Measurements from ENCODE around the gene CNTN5. TPM values are rescaled to one million over a fixed set of nuclear protein-coding genes. Genes with fewer than 3 reads are reported as not detected.

CNTN5 gene
- total and polyA plus RNA-seq, 10 of the 15 experiments (the other 5 are each of a cell fraction or from before 2014, with no cell fraction given) = 0.01 TPM; not detected in 9

DNA sequence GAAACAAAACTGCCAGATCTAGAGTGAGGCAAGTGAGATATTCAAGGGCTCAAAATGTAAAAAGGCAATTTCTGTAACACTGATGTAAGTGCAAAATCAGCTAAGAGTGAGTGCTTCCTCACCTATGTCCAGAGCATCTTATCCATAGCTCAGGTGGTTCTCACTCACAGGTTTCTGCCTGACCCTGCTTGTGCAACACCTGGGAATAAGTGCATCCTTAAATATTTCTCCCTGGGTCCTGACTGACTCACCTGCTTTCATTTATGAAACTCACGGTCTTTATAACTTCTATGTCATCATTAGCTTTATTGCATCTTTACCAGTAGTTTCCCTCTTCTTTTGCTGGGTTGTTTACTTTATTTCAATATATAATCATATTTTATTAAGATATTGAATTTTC lies 260.6 kb downstream of the CNTN5 start:
- ATAC-seq (no peak), DNase-seq (ENCODE audit: low read depth, low spot score) (no peak), FAIRE-seq (no peak)
- Histone ChIP-seq H3K36me3 (ENCODE audit: control insufficient read depth in 2 of 2, insufficient read depth in 2 of 2, low read length in 1 of 2) (no peaks in the 10 kb centered on the region), H3K9ac (ENCODE audit: control insufficient read depth, insufficient read depth, low read length) (no peak overlapping the region), H3K4me3 (no peak overlapping the region), H3K27me3 (replicated peaks in 1 of 2; ENCODE audit: control insufficient read depth in 2 of 2, insufficient read depth in 2 of 2, low read length in 1 of 2) (no peaks in the 10 kb centered on the region), H3K4me1 (ENCODE audit: control insufficient read depth, insufficient read depth, low read length) (no peaks in the 10 kb centered on the region), H3K4me2 (ENCODE audit: control insufficient read depth, insufficient read depth) (no peak overlapping the region), H3K9me3 (replicated peaks; ENCODE audit: control insufficient read depth, insufficient read depth, low read length) (no peaks in the 10 kb centered on the region), H3K79me2 (ENCODE audit: control insufficient read depth, insufficient read depth, low read length) (no peaks in the 10 kb centered on the region), H3K27ac (ENCODE audit: control insufficient read depth, insufficient read depth) (no peak overlapping the region), H4K20me1 (ENCODE audit: control insufficient read depth, insufficient read depth) (no peaks in the 10 kb centered on the region), H2AFZ (ENCODE audit: control insufficient read depth, low read depth, low read length) (no peak overlapping the region)
- CTCF ChIA-PET = no interaction called here
- WGBS (ENCODE audit: insufficient coverage, insufficient replicate concordance, low lambda C conversion rate, missing lambda C conversion rate) = 27% methylated on average over 1 of the region's 1 CpG
- intact Hi-C loops (cut with micrococcal nuclease; ENCODE audit: unreplicated experiment) = no loop called here
- BruUV-seq (replicated peaks) = no TSS peak
- POLR2A ChIA-PET = no interaction called here
- in situ Hi-C loops (cut with MboI) = no loop called here
- RAD21 ChIA-PET (ENCODE audit: unreplicated experiment) = no interaction called here
- SMC1A ChIA-PET (ENCODE audit: uncharacterized antibody, unreplicated experiment) = no interaction called here
- TF ChIP-seq SMAD5 (IDR thresholded peaks at IDR 0.05; ENCODE audit: low read depth) (no peak), POLR2A (IDR thresholded peaks at IDR 0.05; ENCODE audit: low read depth, low read length) (no peak), ZZZ3 (IDR thresholded peaks at IDR 0.05; ENCODE audit: control insufficient read depth, insufficient read length, low read depth) (no peak), CHD1 (IDR thresholded peaks at IDR 0.05; ENCODE audit: low read depth, low read length) (no peak), RELA (IDR thresholded peaks at IDR 0.05; ENCODE audit: borderline replicate concordance, partially characterized antibody) (no peak), MYC (IDR thresholded peaks at IDR 0.05; ENCODE audit: insufficient read depth, insufficient read length, insufficient replicate concordance, low read length, severe bottlenecking) (no peak), SIX5 (IDR thresholded peaks at IDR 0.05; ENCODE audit: low read depth, low read length, severe bottlenecking) (no peak), HDGF (IDR thresholded peaks at IDR 0.05) (no peak), CHD2 (IDR thresholded peaks at IDR 0.05; ENCODE audit: borderline replicate concordance, low read depth, low read length) (no peak), JUND (IDR thresholded peaks at IDR 0.05; ENCODE audit: low read depth, low read length) (no peak), NFIC (IDR thresholded peaks at IDR 0.05; ENCODE audit: low read depth, low read length) (no peak), RB1 (IDR thresholded peaks at IDR 0.05; ENCODE audit: borderline replicate concordance) (no peak), SREBF1 (IDR thresholded peaks at IDR 0.05; ENCODE audit: low read length) (no peak), CEBPB (IDR thresholded peaks at IDR 0.05; ENCODE audit: borderline replicate concordance in 1 of 2, low read depth in 2 of 2, low read length in 2 of 2) (no peak), CBX5 (IDR thresholded peaks at IDR 0.05; ENCODE audit: low read depth) (no peak)
- TF ChIP-seq, protein P1, sequence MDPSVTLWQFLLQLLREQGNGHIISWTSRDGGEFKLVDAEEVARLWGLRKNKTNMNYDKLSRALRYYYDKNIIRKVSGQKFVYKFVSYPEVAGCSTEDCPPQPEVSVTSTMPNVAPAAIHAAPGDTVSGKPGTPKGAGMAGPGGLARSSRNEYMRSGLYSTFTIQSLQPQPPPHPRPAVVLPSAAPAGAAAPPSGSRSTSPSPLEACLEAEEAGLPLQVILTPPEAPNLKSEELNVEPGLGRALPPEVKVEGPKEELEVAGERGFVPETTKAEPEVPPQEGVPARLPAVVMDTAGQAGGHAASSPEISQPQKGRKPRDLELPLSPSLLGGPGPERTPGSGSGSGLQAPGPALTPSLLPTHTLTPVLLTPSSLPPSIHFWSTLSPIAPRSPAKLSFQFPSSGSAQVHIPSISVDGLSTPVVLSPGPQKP (IDR thresholded peaks at IDR 0.05; ENCODE audit: low read depth, low read length) = no peak
- TF ChIP-seq, protein P2, sequence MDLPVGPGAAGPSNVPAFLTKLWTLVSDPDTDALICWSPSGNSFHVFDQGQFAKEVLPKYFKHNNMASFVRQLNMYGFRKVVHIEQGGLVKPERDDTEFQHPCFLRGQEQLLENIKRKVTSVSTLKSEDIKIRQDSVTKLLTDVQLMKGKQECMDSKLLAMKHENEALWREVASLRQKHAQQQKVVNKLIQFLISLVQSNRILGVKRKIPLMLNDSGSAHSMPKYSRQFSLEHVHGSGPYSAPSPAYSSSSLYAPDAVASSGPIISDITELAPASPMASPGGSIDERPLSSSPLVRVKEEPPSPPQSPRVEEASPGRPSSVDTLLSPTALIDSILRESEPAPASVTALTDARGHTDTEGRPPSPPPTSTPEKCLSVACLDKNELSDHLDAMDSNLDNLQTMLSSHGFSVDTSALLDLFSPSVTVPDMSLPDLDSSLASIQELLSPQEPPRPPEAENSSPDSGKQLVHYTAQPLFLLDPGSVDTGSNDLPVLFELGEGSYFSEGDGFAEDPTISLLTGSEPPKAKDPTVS (IDR thresholded peaks at IDR 0.05; ENCODE audit: low read depth, low read length) = no peak
- TF ChIP-seq, protein P3, sequence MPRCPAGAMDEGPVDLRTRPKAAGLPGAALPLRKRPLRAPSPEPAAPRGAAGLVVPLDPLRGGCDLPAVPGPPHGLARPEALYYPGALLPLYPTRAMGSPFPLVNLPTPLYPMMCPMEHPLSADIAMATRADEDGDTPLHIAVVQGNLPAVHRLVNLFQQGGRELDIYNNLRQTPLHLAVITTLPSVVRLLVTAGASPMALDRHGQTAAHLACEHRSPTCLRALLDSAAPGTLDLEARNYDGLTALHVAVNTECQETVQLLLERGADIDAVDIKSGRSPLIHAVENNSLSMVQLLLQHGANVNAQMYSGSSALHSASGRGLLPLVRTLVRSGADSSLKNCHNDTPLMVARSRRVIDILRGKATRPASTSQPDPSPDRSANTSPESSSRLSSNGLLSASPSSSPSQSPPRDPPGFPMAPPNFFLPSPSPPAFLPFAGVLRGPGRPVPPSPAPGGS (IDR thresholded peaks at IDR 0.05; ENCODE audit: borderline replicate concordance, insufficient read depth, low read depth, low read length, poor library complexity, severe bottlenecking) = no peak
- TF ChIP-seq, protein P4, sequence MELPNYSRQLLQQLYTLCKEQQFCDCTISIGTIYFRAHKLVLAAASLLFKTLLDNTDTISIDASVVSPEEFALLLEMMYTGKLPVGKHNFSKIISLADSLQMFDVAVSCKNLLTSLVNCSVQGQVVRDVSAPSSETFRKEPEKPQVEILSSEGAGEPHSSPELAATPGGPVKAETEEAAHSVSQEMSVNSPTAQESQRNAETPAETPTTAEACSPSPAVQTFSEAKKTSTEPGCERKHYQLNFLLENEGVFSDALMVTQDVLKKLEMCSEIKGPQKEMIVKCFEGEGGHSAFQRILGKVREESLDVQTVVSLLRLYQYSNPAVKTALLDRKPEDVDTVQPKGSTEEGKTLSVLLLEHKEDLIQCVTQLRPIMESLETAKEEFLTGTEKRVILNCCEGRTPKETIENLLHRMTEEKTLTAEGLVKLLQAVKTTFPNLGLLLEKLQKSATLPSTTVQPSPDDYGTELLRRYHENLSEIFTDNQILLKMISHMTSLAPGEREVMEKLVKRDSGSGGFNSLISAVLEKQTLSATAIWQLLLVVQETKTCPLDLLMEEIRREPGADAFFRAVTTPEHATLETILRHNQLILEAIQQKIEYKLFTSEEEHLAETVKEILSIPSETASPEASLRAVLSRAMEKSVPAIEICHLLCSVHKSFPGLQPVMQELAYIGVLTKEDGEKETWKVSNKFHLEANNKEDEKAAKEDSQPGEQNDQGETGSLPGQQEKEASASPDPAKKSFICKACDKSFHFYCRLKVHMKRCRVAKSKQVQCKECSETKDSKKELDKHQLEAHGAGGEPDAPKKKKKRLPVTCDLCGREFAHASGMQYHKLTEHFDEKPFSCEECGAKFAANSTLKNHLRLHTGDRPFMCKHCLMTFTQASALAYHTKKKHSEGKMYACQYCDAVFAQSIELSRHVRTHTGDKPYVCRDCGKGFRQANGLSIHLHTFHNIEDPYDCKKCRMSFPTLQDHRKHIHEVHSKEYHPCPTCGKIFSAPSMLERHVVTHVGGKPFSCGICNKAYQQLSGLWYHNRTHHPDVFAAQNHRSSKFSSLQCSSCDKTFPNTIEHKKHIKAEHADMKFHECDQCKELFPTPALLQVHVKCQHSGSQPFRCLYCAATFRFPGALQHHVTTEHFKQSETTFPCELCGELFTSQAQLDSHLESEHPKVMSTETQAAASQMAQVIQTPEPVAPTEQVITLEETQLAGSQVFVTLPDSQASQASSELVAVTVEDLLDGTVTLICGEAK (IDR thresholded peaks at IDR 0.05; ENCODE audit: borderline replicate concordance) = no peak
